Osteocyte (in vitro differentiated cells): ENCODE results near the gene TCF23. TPM values are rescaled to one million over a fixed set of nuclear protein-coding genes. Genes with fewer than 3 reads are reported as not detected.
"Not testable (repeated sequence)": the region's sequence is repeated elsewhere in the genome, so short reads cannot be mapped to it uniquely, and the experiment has no call there.

ENCODE experiments used
- DNase-seq: peaks from one replicate; pipeline ENCODE4 v3.0.0; 2021; ENCODE audit warnings: mixed read lengths; ENCODE audit not compliant: unreplicated experiment; ENCODE audit errors: extremely low spot score
- H3K27ac Mint-ChIP-seq: one replicate; pipeline ENCODE4 v1.8.0; 2021; ENCODE audit warnings: mild to moderate bottlenecking, mixed read lengths; ENCODE audit not compliant: unreplicated experiment
- H3K27me3 Mint-ChIP-seq: one replicate; pipeline ENCODE4 v1.8.0; 2021; ENCODE audit warnings: mixed read lengths; ENCODE audit not compliant: unreplicated experiment
- H3K36me3 Mint-ChIP-seq: one replicate; pipeline ENCODE4 v1.8.0; 2021; ENCODE audit warnings: mixed read lengths; ENCODE audit not compliant: unreplicated experiment
- H3K4me1 Mint-ChIP-seq: one replicate; pipeline ENCODE4 v1.8.0; 2021; ENCODE audit warnings: mixed read lengths; ENCODE audit not compliant: unreplicated experiment
- H3K4me3 Mint-ChIP-seq: one replicate; pipeline ENCODE4 v1.8.0; 2021; ENCODE audit warnings: mild to moderate bottlenecking, moderate library complexity, mixed read lengths; ENCODE audit not compliant: unreplicated experiment
- H3K9me3 Mint-ChIP-seq: one replicate; pipeline ENCODE4 v1.8.0; 2021; ENCODE audit warnings: mixed read lengths; ENCODE audit not compliant: unreplicated experiment
- CTCF ChIP-seq: fragments of 200-600 bp; sonication (generic); IDR thresholded peaks from 2 replicates; pipeline ENCODE4 v1.5.0; 2021; ENCODE audit warnings: antibody characterized with exemption, mild to moderate bottlenecking, moderate library complexity
- total RNA-seq: library from RNA; stranded (reverse); gene quantifications from 2 replicates; pipeline ENCODE4 v1.2.1, GENCODE V29; 2021

Gene TCF23
- total RNA-seq, 1 donor from 2014 or later = not detected

DNA sequence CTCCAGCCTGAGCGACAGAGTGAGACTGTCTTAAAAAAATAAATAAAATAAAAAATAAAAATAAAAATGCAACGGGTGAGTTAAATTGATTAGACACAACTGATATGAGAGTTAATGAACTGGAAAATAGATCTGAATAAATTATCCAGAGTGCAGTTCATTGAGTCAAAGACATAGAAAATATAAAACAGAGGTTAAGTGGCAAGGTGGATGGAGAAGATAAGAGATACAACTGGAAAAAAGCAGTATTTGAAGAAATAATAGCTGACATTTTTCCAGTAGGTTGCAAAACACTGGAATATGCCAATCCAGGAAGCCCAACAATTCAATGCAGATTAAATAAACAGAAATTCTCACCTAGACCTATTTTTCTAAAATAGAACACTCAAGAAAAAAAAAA is 40.6 kb upstream of the TCF23 start:
- peaks cover 2% of the 10 kb centered on the region for H3K4me1 Mint-ChIP-seq
- no peaks in the 10 kb centered on the region for H3K36me3 Mint-ChIP-seq
- H3K9me3 Mint-ChIP-seq = no peaks in the 10 kb centered on the region
- H3K4me3 Mint-ChIP-seq = no peak overlapping the region
- H3K27me3 Mint-ChIP-seq = peaks cover 31% of the 10 kb centered on the region
- no peak overlapping the region for H3K27ac Mint-ChIP-seq
- TF ChIP-seq CTCF = no peak
- DNase-seq = no peak

DNA sequence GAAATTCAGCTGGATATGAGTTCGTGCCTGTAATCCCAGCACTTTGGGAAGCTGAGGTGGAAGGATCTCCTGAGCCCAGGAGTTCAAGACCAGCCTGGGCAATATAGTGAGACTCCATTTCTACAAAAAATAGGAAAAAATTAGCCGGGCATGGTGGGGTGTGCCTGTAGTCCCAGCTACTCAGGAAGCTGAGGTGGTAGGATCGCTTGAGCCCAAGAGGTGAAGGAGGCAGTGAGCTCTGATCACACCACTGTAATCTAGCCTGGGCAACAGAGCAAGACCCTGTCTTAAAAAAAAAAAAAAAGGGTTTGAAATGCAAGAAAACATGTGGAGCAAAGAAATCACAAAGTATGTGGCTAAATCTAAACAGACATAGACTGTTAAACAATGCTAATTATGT is 39.7 kb upstream of the TCF23 start:
- no peaks in the 10 kb centered on the region for H3K9me3 Mint-ChIP-seq
- no peak for TF ChIP-seq CTCF
- no peak overlapping the region for H3K4me3 Mint-ChIP-seq
- H3K36me3 Mint-ChIP-seq = no peaks in the 10 kb centered on the region
- no peak for DNase-seq
- H3K4me1 Mint-ChIP-seq = peaks cover 2% of the 10 kb centered on the region
- H3K27me3 Mint-ChIP-seq = peaks cover 31% of the 10 kb centered on the region
- no peak overlapping the region for H3K27ac Mint-ChIP-seq

DNA sequence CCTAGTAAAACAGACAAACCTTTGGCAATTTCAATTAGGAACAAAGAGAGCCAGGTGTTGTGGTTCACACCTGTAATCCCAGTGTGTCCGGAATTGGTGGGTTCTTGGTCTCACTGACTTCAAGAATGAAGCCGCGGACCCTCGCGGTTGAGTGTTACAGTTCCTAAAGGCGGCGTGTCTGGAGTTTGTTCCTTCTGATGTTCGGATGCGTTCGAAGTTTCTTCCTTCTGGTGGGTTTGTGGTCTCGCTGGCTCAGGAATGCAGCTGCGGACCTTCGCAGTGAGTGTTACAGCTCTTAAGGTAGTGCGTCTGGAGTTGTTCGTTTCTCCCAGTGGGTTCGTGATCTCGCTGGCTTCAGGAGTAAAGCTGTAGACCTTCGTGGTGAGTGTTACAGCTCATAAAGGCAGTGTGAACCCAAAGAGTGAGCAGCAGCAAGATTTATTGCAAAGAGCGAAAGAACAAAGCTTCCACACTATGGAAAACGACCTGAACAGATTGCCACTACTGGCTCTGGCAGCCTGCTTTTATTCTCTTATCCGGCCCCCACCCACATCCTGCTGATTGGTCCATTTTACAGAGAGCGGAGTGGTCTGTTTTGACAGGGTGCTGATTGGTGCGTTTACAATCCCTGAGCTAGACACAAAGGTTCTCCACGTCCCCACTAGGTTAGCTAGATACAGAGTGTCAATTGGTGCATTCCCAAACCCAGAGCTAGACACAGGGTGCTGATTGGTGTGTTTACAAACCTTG is 38.0 kb upstream of the TCF23 start:
- not testable (repeated sequence) for H3K4me3 Mint-ChIP-seq, H3K36me3 Mint-ChIP-seq, H3K4me1 Mint-ChIP-seq, H3K27ac Mint-ChIP-seq, H3K9me3 Mint-ChIP-seq, DNase-seq
- H3K27me3 Mint-ChIP-seq = peaks cover 37% of the 10 kb centered on the region

GRCh38 chr2:27111392-27112078 is 37.3 kb upstream of the TCF23 start:
- H3K4me3 Mint-ChIP-seq, H3K36me3 Mint-ChIP-seq, H3K27ac Mint-ChIP-seq, H3K4me1 Mint-ChIP-seq, H3K9me3 Mint-ChIP-seq: not testable (repeated sequence)
- peaks cover 37% of the 10 kb centered on the region for H3K27me3 Mint-ChIP-seq
- peak; percentile 83 for DNase-seq

DNA sequence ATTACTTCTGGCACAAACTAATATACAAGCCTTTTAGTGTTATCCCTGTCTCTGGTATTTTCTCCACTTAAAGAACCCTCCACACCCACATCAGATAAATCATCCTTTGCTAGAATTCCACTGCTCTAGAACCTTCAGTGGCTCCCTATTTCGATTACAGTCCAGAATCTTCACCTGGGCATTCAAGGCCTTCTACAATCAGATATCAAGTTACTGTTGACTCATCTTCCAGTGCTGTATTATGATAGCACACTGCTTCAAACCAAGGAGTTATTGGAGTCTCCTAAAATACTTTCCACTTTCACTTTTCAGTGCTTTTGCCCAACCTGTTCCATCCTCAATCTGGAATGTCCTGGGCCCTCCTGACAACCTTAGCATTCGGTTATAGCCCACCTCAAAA is 33.3 kb upstream of the TCF23 start:
- H3K27me3 Mint-ChIP-seq = peaks cover 46% of the 10 kb centered on the region
- DNase-seq = no peak

More for the DNA sequence above, 33.3 kb upstream of the TCF23 start:
- H3K36me3 Mint-ChIP-seq = no peaks in the 10 kb centered on the region
- H3K4me1 Mint-ChIP-seq = peaks cover 8% of the 10 kb centered on the region
- no peaks in the 10 kb centered on the region for H3K9me3 Mint-ChIP-seq
- no peak for TF ChIP-seq CTCF
- no peak overlapping the region for H3K4me3 Mint-ChIP-seq
- no peak overlapping the region for H3K27ac Mint-ChIP-seq
